SHP77 (cell line): ENCODE data around the gene FGFR3.

Experiments
- DNase-seq, 2 experiments: peaks; one replicate each; lab custom pipeline; 2025; lab: John Stamatoyannopoulos, UW

FGFR3 gene

GRCh38 chr4:1788254-1788973 is 4.7 kb upstream of the FGFR3 start:
- DNase-seq = no peak

- DNase-seq = no peak
These were observed 3.5 kb upstream of the FGFR3 start for GRCh38 chr4:1789552-1789951.

- no peak for DNase-seq
These were observed 3.1 kb upstream of the FGFR3 start for GRCh38 chr4:1790005-1790404.

DNA sequence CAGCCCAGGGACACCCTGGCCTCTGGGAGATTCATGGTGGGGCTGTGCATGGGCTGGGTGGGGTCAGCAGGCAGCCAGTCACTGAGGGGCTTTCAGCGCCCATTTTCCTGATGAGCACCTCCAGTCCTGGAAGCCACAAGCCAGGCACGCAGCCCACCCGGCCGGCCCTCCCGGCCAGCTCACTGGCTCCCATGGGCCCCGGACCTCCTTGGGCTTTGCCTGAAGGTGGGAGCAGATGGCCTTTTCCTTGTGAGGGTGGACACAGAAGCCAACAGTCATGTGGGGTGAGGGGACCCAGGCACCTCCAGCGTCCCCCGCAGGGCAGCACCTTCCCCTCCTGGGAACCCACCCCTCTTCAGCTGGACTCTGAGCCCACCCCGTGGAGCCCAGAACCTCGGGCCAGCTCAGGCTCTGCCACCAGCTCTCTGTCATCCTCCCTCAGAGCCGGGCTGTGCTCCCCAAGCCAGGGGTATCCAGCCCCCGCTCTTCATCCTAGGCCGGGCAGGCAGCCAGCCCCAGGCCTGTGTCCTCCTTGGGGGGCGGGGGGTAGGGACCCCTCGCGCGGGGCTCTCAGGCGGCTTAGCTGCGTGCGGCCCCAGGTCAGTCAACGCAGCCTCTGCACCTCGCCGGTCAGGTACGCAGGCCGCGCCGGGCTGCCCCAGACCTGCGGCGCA is 798 bp upstream of the FGFR3 start:
- no peak for DNase-seq

- no peak for DNase-seq
These were observed 375 bp downstream of the FGFR3 start for GRCh38 chr4:1793496-1793840.

DNA sequence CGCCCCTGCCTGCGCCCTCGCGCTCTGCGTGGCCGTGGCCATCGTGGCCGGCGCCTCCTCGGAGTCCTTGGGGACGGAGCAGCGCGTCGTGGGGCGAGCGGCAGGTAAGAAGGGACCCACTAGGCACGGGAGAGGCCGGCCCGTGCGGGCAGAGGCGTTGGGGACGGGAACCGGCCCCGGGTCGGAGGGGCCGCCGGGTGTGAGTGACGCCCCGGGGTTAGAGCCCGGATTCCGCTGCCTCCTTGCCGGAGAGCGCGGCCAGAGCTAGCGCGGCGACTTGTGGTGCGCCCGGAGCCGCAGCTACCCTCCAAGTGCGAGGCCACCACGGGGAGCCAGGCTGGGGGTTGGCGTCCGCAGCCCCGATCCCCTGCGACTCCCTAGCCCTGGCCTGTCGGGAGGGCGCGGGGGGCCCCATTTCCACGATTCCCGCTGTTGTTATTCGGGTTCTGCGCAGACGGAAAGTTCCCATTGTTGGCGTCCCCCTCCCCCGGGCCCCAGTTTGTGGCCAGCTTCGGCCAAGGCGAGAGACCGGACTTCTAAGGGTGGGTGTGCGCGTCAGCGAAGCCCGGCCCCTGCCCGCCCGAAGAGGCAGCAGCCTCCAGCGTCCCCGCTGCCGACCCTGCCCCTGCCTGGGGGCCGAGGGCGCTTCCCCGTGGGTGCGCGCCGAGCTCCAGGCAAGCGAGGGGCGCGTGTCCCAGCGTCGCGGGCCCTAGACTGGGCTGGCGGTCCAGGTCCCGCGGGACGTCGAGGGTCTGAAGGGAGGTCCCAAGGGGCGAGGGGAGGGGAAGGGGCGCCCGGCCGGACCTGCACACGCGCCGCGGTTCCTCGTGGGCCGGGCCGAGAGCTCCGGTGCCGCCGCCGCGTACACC is 1.1 kb downstream of the FGFR3 start:
- DNase-seq = no peak

- no peak for DNase-seq
These were observed 1.8 kb downstream of the FGFR3 start for GRCh38 chr4:1794809-1795298.

- no peak for DNase-seq
These were observed 2.5 kb downstream of the FGFR3 start for GRCh38 chr4:1795299-1796195.

DNA sequence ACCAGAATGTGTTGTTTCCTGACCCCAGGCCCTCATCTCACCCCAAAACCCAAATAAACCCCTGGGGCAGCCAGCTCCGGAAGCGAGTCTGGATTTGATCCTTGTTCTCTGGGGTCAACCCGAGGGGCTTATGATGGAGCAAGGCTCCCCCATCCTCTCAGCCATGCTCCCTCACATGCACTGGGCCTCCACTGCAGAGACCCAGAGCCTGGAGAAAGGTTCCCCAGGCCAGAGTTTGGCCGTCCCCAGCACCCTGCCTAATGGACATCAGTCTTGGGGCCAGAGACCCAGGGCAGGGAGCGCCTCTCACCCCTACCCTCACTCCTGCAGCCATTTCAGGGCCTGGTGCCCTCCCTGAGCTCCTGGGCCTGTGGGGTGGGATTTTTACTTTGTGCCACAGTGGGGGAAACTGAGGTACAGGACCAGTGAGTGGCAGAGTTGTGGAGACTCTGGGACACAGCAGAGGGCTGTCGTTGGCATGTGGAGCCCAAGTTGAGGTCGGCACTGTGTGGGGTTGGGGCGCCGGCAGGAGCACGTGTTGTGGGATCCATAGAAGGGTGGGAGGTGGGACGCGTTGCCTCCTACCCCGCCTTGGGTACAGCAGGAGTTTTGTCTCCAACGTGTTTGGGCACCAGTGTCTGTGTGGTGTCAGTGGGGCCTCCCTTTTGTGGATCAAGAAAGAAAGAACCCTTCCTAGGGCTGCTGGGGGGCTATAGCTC is 3.6 kb downstream of the FGFR3 start:
- no peak for DNase-seq

DNA sequence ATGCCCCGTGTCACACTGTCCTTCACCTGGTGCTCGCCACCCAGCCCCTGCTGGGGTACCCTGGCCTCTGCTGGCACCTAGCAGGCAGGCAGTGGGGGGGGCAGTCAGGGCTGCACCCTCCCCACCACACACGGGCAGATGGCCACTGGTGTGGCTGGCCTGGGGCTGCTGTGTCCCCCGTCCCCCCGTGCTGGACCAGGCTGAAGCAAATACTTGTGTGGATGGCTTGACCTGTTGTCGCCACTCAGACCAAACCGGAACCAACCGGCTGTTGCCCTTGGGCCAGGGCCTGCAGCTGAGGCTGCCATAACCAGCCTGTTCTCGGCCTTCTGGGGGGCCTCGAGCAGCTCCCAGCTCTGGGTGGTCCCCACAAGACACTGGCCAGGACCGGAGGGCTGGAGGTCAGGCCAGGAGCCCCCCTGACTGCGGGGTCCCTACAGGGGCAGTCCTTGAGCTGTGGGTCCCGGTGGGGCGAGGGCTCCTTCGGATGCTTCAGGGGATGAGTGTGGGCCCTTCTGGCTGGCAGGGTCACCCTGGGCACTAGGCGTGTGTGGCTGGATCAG is 4.3 kb downstream of the FGFR3 start:
- DNase-seq = no peak

- no peak for DNase-seq
These were observed 4.9 kb downstream of the FGFR3 start for GRCh38 chr4:1797861-1798579.

GRCh38 chr4:1798580-1799386 is 5.7 kb downstream of the FGFR3 start:
- no peak for DNase-seq

DNA sequence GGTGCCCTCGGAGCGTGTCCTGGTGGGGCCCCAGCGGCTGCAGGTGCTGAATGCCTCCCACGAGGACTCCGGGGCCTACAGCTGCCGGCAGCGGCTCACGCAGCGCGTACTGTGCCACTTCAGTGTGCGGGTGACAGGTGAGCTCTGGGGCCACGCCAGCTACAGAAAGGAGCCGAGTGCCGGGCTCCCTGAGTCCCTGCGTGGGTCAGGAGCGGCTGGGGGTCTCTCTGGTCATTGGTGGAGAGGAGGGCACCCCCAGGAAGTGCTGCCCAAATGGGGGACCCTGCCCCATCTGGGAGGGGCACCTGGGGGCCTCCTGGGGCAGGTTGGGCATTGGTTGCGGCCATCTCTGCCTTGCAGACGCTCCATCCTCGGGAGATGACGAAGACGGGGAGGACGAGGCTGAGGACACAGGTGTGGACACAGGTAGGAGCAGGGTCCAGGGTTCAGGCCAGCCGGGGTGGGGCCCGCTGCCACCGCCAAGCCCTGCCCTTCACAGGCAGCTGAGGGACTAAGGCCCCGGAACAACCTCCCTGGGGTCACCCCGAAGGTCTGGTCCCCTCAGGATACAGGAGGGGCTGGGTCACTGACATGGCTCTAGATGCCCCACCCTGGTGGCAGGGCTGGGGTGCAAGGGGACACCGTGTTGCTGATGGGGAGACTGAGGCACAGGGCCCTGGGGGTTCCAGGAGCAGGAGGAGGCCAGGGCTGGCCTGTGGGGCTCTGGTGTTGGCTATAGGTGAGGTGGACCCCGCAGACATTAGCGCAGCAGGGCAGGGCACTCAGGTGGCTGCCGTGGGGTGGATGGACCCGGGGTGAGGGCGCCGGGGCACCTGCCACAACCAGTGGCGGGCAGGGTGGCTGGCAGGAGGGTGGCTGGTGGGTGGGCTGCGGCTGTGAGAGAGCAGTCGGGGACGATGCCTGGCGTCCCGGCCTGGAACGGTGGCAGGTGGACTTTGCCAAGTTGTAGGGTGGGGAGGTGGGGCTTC is 6.6 kb downstream of the FGFR3 start:
- DNase-seq = no peak

- DNase-seq = no peak
These were observed 7.7 kb downstream of the FGFR3 start for GRCh38 chr4:1800805-1801204.

DNA sequence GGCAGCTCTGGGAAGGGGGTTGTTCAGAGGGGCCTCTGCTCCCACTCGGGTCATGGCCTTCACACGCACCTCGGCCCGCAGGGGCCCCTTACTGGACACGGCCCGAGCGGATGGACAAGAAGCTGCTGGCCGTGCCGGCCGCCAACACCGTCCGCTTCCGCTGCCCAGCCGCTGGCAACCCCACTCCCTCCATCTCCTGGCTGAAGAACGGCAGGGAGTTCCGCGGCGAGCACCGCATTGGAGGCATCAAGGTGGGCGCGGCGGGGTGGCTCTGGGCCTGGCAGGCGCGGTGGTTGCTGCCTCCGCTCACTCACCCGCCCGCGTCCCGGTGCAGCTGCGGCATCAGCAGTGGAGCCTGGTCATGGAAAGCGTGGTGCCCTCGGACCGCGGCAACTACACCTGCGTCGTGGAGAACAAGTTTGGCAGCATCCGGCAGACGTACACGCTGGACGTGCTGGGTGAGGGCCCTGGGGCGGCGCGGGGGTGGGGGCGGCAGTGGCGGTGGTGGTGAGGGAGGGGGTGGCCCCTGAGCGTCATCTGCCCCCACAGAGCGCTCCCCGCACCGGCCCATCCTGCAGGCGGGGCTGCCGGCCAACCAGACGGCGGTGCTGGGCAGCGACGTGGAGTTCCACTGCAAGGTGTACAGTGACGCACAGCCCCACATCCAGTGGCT is 8.3 kb downstream of the FGFR3 start:
- no peak for DNase-seq

DNA sequence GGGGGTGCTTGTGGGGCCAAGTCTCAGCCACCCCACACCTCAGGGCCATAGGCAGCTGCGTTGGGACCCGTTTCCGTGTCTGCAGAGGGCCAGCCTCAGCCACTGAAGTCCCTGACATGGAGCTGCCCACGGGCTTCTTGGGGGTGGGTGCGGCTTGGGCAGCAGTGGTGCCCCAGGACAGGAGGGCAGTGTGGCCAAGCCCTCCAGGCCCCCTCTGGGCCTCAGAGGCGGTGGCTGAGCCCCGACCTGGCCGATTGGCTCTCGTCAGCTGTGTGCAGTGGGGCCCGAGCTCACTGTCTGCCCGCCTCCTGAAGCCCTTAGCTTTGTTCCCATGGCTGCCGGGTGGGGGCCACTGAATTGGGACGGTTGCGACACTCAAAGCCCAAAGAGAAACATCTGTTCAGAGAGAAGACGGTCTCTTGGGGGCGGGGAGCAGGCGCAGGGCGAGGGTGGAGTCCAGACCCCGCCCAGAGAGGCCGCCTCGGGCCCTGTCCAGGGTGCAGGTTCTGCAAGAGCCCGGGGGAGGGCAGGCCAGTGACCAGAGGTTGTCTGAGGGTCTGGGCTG is 9.1 kb downstream of the FGFR3 start:
- DNase-seq = no peak
